ENCODE results near the gene CDH4. TPM values are rescaled to one million over a fixed set of nuclear protein-coding genes. Genes with fewer than 3 reads are reported as not detected.

The CDH4 gene
- total RNA-seq, 4 donors from 2014 or later = under 0.01 to 0.56 (median 0.19) TPM; not detected in 1

GRCh38 chr20:61601361-61601760, 349.3 kb downstream of the CDH4 start:
- TF ChIP-seq, protein P1, sequence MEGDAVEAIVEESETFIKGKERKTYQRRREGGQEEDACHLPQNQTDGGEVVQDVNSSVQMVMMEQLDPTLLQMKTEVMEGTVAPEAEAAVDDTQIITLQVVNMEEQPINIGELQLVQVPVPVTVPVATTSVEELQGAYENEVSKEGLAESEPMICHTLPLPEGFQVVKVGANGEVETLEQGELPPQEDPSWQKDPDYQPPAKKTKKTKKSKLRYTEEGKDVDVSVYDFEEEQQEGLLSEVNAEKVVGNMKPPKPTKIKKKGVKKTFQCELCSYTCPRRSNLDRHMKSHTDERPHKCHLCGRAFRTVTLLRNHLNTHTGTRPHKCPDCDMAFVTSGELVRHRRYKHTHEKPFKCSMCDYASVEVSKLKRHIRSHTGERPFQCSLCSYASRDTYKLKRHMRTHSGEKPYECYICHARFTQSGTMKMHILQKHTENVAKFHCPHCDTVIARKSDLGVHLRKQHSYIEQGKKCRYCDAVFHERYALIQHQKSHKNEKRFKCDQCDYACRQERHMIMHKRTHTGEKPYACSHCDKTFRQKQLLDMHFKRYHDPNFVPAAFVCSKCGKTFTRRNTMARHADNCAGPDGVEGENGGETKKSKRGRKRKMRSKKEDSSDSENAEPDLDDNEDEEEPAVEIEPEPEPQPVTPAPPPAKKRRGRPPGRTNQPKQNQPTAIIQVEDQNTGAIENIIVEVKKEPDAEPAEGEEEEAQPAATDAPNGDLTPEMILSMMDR (IDR thresholded peaks at IDR 0.05) = no peak
- no peak for ATAC-seq (ENCODE audit: low FRiP score)
- no peak for DNase-seq (ENCODE audit: low spot score)

DNA sequence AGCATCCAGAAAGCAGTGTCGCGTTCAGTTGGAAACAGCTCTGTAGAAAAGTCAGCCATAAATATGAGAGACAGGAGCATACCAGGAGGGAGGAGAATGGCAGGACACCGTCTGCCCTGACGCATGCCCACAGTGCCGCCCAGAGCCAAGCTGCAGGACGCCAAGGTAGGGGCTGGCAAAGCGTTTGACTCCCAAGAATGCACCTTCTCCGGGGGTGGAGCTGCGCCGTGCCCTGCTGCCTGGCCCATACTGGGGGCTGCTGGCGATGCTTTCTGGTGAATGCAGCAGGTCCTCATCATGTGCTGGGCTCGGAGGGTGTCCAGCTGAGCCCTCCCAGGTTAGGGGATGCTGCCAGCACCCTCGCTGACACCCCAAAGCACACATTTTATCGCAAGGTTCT, 349.8 kb downstream of the CDH4 start:
- DNase-seq (ENCODE audit: low spot score) (no peak), ATAC-seq (ENCODE audit: low FRiP score) (no peak)
- TF ChIP-seq, protein P1 (IDR thresholded peaks at IDR 0.05) = no peak

- ATAC-seq (ENCODE audit: low FRiP score) (no peak), DNase-seq (ENCODE audit: low spot score) (no peak)
- TF ChIP-seq, protein P1 (IDR thresholded peaks at IDR 0.05) = no peak
Measured at GRCh38 chr20:61603715-61604114, 351.7 kb downstream of the CDH4 start.

DNA sequence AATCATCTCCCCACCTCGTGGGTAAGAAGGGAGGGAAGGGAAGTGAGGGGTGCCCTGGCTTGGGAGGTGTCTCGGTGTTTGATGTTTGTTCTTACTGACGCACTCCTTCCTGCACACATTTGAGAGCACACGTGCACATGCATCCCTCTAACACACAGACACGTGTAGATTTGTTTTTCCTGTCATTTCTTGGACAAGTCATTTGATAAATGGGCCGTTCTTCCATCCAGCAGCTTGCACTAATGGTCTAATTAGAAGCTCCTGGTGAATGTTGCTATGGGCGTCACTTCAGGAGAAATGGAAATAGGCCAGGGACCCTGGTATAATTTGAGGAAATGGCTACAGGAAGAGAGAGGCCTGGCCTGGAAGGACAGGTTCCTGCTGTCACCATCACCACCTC, 352.5 kb downstream of the CDH4 start:
- DNase-seq (ENCODE audit: low spot score) (no peak), ATAC-seq (ENCODE audit: low FRiP score) (no peak)
- TF ChIP-seq, protein P1 (IDR thresholded peaks at IDR 0.05) = no peak

- TF ChIP-seq, protein P1 (IDR thresholded peaks at IDR 0.05) = no peak
- DNase-seq (ENCODE audit: low spot score) = no peak
- no peak for ATAC-seq (ENCODE audit: low FRiP score)
Measured at GRCh38 chr20:61605283-61605682, 353.2 kb downstream of the CDH4 start.

DNA sequence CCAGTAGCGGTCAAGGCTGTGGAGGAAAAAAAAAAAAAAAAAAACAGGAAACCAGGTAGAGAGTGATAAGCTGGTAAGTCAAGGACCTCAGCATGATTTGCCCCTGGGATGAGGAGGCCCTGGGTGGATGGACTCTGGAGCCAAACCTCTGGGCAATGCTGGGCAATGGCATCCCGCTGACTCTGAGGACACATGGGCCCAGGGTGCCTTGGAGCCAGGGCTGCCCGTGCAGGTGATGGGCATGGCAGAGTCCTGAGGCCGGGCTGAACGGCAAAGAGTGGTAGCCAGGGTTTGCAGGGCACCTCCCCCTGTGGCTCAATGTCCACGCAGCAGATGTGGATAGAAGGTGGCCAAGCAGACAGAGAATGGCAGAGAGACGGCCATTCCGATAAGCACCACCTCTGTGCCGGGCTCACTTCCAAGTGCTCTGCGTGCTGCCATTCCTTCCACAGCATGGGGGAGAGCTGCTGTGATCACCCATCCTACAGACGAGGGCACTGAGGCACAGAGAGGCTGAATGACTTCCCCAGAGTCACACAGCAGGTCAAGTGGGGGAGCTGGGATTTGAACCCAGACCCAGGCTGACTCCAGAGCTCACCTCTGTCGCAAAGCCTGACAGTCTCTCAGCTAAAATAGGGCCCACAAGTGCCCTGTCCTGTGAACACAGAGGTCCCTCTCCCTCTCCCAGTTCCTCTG, 353.9 kb downstream of the CDH4 start:
- ATAC-seq (ENCODE audit: low FRiP score) (no peak), DNase-seq (ENCODE audit: low spot score) (no peak)
- TF ChIP-seq, protein P1 (IDR thresholded peaks at IDR 0.05) = no peak
